WTC11 (cell line): ENCODE results near the gene TMEM184A.

Experiments used
- CTCF ChIP-seq: fragments of 200-600 bp; IDR thresholded peaks from 2 replicates; pipeline ENCODE4 v1.8.0; 2022; ENCODE audit warnings: antibody characterized with exemption
- E2F5 ChIP-seq: sonication (generic); formaldehyde crosslinking; IDR thresholded peaks from 2 replicates; pipeline ENCODE4 v1.8.1; 2022; ENCODE audit warnings: mild to moderate bottlenecking, moderate library complexity, missing genetic modification reagents
- HMGXB4 ChIP-seq: sonication (generic); formaldehyde crosslinking; IDR thresholded peaks from 2 replicates; pipeline ENCODE4 v1.8.1; 2023; ENCODE audit warnings: mild to moderate bottlenecking, moderate library complexity, missing genetic modification reagents
- IRF1 ChIP-seq: sonication (generic); formaldehyde crosslinking; IDR thresholded peaks from 2 replicates; pipeline ENCODE4 v1.8.0; 2023; ENCODE audit warnings: missing genetic modification reagents
- MAX ChIP-seq: sonication (generic); formaldehyde crosslinking; IDR thresholded peaks from 2 replicates; pipeline ENCODE4 v1.8.0; 2022; ENCODE audit warnings: mild to moderate bottlenecking, missing genetic modification reagents
- NR3C1 ChIP-seq: sonication (generic); formaldehyde crosslinking; conservative IDR thresholded peaks from 2 replicates; pipeline ENCODE4 v1.8.1; 2023; ENCODE audit warnings: low read depth, mild to moderate bottlenecking, missing genetic modification reagents
- USF2 ChIP-seq: sonication (generic); formaldehyde crosslinking; IDR thresholded peaks from 2 replicates; pipeline ENCODE4 v1.8.1; 2023; ENCODE audit warnings: mild to moderate bottlenecking, missing genetic modification reagents, moderate library complexity
- ZNF121 ChIP-seq: sonication (generic); formaldehyde crosslinking; IDR thresholded peaks from 2 replicates; pipeline ENCODE4 v1.8.0; 2023; ENCODE audit warnings: missing genetic modification reagents

GRCh38 chr7:1587738-1588137 is 31.7 kb upstream of the TMEM184A start:
- TF ChIP-seq E2F5 (CRISPR knock-in tag) (no peak), CTCF (no peak), MAX (no peak), ZNF121 (no peak), USF2 (no peak), HMGXB4 (no peak), IRF1 (CRISPR knock-in tag) (no peak), NR3C1 (CRISPR knock-in tag) (no peak)
